RWPE1 (cell line): ENCODE results near the gene KCNMA1.
A peak's percentile ranks its signal among the peaks of the same experiment; 100 is the strongest.

ENCODE experiments used
- CTCF ChIA-PET: fragments of 350-600 bp; sonication (Branson Sonifier 250); formaldehyde crosslinking; extraction: SDS; loops from one replicate; lab custom pipeline; 2021; lab: Yijun Ruan, JAX
- POLR2A ChIA-PET: fragments of 400-600 bp; formaldehyde crosslinking; extraction: SDS; loops from one replicate; lab custom pipeline; 2020; ENCODE audit warnings: antibody characterized with exemption; ENCODE audit not compliant: low non-redundant PET; lab: Yijun Ruan, JAX
- DNase-seq: peaks from one replicate; pipeline ENCODE4 v3.0.0; 2012; ENCODE audit warnings: low spot score
- H3K27ac ChIP-seq: fragments of 450-650 bp; 2 replicates; pipeline ENCODE4 v1.5.1; 2017
- TF ChIP-seq, protein P1 (sequence below): fragments of 450-650 bp; conservative IDR thresholded peaks from 2 replicates; pipeline ENCODE4 v1.5.1; 2017; ENCODE audit warnings: low read depth, mild to moderate bottlenecking

The KCNMA1 gene

DNA sequence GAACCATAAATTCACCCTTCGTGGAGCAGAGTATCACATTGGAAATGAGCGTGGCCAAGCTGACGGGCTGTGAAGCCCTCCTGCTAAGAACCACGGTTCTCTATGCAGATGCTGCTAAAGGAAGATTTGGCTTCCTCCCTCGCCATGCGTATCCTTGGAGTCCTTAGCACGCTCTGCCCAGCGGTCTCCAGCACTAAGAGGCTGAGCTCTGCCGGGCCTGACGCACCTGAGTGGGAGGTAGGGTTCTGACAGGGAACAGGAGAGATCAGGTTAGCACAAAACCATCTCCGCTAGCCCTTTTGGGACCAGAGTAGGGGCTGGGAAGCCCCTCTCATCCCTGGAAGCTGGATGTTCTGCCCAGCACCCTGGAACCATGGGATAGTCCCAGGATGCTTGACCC is 225.8 kb downstream of the KCNMA1 start:
- no peak for DNase-seq
- POLR2A ChIA-PET = no interaction called here
- H3K27ac ChIP-seq = no peak overlapping the region
- CTCF ChIA-PET = interaction anchor here (0.7 kb wide), 1 partner anchor 192 kb away, joined by 3 read pairs; no protein-coding TSS in a partner anchor
- TF ChIP-seq, protein P1, sequence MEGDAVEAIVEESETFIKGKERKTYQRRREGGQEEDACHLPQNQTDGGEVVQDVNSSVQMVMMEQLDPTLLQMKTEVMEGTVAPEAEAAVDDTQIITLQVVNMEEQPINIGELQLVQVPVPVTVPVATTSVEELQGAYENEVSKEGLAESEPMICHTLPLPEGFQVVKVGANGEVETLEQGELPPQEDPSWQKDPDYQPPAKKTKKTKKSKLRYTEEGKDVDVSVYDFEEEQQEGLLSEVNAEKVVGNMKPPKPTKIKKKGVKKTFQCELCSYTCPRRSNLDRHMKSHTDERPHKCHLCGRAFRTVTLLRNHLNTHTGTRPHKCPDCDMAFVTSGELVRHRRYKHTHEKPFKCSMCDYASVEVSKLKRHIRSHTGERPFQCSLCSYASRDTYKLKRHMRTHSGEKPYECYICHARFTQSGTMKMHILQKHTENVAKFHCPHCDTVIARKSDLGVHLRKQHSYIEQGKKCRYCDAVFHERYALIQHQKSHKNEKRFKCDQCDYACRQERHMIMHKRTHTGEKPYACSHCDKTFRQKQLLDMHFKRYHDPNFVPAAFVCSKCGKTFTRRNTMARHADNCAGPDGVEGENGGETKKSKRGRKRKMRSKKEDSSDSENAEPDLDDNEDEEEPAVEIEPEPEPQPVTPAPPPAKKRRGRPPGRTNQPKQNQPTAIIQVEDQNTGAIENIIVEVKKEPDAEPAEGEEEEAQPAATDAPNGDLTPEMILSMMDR = no peak

DNA sequence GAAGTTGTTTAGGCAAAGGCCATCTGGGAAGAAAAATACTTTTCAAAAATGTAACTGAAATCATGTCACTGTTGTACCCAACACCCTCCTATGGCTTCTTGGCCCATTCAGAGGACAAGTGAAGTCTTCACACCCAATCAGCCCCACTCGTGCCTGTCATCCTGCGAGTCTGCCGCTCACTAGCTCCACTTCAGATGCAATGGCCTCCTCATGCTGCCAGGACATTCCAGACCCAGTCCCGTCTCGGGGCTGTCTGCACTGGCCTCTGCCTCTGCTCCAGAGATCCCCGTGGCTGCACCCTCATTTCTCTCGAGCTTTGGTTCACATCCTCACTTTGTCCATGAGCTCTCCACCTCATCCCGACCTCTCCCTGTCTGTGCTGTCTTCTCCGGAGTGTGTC is 227.1 kb downstream of the KCNMA1 start:
- ChIA-PET CTCF (interaction anchor here (0.6 kb wide), 2 partner anchors 11 to 278 kb away, joined by 3 to 4 read pairs; no protein-coding TSS in a partner anchor), POLR2A (no interaction called here)
- no peak for DNase-seq
- TF ChIP-seq, protein P1 = no peak
- H3K27ac ChIP-seq = peak overlapping the region; percentile 49; the same call in 1 of the 2 replicates

DNA sequence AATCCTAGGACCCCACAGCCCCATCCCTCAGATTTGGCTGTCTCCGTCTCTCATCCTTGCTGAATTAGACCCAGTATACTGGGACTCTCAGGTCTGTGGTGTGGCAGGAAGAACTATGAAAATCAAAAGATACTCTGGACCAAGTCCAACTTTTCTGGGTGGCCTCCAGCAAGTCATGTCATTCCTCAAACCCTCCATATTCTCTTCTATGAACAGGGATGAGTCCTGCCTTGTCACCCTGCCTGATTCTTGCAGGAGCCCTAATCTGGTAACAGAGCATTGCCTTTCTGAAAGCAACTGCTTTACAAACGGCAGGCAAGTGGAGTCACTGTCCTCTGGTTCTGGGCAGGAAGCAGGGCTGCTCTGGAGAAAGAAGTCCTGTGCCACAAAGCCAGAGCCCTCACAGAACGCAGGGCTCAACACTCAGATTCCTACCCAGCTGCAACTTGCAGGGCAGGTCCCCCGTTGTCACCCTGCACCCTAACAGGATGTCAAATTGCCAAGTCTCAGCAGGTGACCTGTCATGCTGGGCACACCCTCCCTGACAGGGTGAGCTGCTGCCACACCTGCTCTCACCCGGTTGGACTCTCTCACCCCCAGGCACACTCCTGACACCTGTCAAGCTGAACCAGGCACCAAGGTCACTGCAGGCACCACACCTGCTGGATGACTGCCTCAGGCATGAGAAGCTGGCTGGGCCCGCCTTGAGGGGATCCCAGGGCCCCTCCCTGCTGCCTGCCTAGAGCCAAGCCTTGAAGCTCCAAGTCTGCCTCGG is 227.7 kb downstream of the KCNMA1 start:
- no peak for DNase-seq
- TF ChIP-seq, protein P1 = no peak
- H3K27ac ChIP-seq = peak overlapping the region; percentile 49
- POLR2A ChIA-PET = no interaction called here
- CTCF ChIA-PET = interaction anchor here (0.6 kb wide), 3 partner anchors 10 to 299 kb away, joined by 3 to 4 read pairs (median 3); no protein-coding TSS in a partner anchor

DNA sequence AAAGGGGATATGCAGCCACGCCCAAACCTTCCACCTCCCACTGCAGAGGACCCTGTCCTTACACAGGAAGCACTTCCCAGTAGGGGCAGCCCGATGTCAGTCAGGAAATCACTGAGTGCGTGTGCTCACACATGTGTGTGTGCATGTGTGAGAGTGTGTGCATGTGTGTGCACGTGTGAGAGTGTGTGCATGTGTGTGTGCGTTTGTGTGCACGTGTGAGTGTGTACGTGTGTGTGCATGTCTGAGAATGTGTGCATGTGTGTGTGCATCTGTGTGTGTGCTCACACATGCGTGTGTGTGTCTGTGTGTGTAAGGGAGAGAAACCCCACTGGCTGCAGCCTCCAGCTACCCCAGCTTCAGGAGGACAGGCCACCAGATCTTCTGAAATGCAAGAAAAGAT is 229.3 kb downstream of the KCNMA1 start:
- CTCF ChIA-PET = no interaction called here
- TF ChIP-seq, protein P1 = no peak
- no peak for DNase-seq
- POLR2A ChIA-PET = no interaction called here
- H3K27ac ChIP-seq = peak overlapping the region; percentile 14; the same call in 1 of the 2 replicates

DNA sequence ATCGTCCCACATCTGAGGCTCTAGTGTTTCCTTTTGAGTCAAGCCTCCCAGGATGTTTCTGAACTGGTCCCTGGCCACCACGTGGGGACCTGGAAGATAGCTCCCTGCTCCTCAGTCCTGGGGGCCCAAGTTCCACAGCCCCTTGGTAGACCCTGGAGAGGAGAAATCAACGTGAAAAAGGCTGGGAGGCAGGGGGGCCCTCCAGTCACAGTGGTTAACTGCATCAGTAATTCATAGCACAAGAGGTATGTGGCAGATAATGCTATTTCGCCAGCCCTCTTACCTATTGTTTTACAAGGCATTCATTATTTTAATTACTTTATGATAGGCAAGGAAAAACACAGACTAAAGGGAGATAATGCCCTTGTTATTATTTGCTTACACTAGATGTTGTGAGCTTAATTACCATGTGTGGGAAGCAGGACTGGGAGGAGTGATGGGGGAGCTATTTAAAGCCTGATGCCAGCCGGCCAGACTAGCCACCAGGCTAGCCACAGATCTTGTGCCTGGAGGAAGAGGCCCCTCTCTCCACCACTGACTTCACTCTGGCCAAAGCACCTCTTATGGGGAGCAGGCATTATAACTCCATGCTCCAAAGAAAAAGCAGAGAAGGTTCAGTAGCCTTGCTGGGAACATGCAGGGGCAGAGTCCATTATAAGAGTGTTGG is 230.7 kb downstream of the KCNMA1 start:
- DNase-seq = no peak
- POLR2A ChIA-PET = no interaction called here
- CTCF ChIA-PET = interaction anchor here (0.7 to 0.8 kb wide), 2 partner anchors 16 to 47 kb away, joined by 3 read pairs; no protein-coding TSS in a partner anchor
- H3K27ac ChIP-seq = peak overlapping the region; percentile 79
- TF ChIP-seq, protein P1 = no peak

DNA sequence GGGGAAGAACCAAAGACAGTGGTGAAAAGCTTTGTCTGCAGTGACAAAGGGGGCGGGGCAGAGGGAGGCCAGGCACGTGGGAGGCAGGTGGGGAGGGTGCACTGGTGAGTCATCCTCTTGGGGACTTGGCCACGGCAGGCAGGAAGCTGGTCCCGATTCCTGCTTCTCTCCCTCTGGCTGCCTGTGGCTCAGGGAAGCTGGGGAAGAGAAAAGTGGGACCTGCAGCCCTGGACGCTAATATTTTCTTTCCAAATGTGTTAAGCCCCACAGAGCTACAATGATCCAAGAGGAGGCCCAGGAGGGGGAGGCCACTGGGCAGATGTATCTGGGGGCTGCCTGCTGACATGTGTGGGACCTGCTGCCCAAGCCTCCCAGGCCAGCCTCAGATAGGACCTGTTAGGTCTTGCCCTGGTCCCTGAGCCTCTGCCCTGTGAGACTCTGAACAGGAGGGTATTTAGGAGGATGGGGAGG is 231.8 kb downstream of the KCNMA1 start:
- TF ChIP-seq, protein P1 = no peak
- POLR2A ChIA-PET = no interaction called here
- peak; percentile 81 for DNase-seq
- peak overlapping the region; percentile 79 for H3K27ac ChIP-seq
- CTCF ChIA-PET = interaction anchor here (0.6 to 1.2 kb wide), 5 partner anchors 13 to 310 kb away, joined by 3 to 4 read pairs (median 3); no protein-coding TSS in a partner anchor
